NCI-H526 (cell line): Measurements from ENCODE around the gene PPP1R9B.

Experiments
- DNase-seq, 2 experiments: peaks; one replicate each; lab custom pipeline; 2025; lab: John Stamatoyannopoulos, UW

PPP1R9B gene

DNA sequence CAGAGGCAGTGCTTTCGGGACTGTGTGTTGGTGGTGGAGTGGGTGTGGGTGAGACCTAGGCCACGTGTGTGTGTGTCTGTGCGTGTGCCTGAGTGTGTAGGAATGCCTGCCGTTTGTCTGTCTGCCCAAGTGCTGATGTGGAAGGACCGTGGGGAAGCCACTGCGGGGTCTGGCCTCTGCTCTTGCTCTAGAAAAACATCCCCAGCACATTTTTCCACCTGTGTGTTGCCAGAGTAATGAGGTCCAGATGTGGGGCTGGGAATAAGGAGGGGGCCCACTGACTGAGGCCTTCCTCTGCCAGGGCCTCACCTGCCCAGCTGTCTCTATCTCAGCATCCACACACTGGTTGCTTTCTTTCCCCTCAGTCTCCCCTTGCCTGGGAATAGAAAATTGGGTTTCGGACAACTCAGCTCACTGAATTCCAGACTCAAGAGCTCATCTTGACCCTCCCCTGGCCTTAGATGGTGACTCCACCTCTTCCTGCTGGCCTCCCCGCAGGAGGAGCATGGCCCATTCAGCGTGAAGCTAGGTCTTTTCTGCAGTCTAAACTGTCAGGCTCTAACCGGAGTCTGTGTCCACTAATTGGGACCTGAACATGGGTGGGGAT is 23.0 kb upstream of the PPP1R9B start:
- no peak for DNase-seq

DNA sequence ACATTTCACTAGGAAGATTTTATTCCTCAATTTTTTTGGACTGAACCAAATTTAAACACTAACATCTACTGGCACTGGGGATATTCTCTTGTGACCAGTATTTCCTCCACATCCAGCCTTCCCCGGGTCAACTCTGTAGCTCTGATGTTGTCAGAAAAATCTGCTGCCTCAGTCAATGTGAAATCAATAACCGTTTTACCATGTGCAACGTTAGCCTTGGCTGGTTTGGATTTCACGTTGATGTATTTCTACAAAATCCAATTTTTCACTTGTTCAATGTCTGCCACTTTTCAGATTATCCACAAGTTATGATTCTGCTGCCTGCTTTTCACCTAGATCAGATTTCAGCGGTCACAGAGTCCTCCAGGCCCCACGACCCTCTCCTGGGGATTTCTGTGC is 22.5 kb upstream of the PPP1R9B start:
- DNase-seq = no peak

DNA sequence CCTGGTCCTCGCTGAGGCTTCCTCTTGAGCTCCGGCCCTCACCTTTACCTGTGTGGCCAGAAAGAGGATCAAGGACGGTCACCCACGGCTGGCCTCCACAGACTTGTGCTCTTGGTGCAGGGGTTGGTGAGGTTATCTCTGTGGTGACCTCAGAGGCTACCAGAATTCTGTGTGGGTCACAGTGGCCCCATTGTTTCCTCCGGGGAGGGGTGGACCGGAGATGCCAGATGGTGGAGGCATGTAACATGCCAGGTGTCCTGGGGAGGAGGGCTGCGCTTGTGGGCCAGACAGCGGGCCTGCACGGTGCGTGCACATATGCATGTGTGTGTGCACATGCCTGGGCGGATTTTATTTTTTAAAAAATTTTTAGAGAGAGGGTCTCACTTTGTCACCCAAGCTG is 21.7 kb upstream of the PPP1R9B start:
- DNase-seq = no peak

DNA sequence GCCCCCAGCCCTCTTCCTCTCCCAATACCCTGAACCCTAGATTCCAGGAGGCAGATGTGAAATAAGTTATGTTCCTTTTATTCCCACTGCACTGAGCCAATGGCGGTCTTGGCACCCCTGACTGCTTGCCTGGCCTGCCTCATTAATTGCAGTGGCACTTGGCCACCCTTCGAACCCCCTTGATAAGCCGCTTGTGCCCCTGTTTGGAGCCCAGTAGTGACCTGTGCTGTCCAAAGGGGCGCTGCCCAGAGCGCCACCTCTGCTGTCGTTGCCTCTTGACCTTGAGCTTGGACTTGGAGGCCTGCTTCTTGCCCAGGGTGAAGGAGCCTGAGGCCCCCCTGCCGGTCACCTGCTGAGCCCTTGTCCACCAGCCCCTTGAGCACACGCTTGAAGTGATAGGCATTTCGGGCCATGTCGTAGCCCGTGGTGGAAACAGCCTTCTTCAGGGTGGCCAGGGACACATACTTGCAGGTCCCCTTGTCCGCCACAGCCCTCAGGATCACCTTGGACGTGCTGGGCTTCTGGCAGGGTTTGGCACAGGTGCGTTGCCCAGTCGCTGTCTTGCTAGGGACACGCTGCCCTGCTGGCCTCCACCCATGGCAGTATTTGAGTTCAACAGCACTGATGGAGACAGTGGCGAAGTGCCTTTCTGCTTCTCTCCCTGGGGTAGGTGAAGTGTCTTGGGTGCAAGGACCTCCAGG is 21.0 kb upstream of the PPP1R9B start:
- DNase-seq = no peak

DNA sequence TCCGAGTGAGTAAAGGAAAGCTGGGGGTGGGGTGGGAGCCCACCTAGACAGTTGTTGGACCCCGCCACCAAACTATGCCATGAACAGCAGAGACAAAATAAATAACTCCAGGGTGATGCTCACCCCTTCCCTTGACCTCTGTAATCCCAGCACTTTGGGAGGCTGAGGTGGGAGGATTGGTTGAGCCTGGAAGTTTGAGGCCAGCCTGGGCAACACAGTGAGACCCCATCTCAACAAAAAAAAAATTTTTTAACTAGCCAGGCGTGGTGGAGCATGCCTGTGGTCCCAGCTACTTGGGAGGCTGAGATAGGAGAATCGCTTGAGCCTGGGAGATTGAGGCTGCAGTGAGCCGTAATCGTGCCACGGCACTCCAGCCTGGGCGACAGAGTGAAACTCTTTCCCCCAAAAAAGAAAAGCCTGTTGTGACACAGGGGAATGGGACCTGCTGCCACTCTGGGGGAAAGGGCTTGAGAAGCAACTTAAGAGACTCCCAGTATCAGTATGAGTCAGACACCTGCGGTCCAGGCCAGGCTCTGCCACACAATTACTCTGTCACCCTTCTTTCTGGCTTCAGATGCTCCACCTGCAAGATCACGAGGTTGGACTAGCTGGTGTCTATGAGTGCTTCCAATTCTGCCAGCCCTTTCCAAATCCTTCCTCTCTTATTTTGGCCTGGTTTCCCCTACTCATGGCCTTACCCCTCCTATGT is 20.3 kb upstream of the PPP1R9B start:
- DNase-seq = no peak

DNA sequence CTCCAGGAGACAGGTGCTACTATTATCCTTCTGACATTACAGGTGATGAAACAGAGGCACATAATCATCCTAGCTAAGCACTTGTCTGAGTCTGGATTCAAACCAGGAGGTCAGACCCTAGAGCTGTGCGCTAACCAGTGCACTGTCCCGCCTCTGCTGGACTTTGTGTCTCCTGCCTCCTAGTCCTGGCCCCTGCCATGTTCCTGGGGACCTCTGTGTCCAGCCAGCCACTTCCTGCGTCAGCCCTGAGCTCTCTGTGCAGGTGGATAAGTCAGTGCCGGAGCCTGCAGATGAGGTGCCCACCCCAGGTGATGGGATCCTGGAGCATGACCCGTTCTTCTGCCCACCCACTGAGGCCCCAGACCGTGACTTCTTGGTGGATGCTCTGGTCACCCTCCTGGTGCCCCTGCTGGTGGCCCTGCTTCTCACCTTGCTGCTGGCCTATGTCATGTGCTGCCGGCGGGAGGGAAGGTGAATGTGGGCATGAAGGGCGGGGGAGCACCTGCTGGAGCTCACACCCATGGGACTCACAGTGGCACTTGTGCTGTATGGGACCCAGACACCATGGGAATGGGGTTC is 19.5 kb upstream of the PPP1R9B start:
- DNase-seq = no peak

DNA sequence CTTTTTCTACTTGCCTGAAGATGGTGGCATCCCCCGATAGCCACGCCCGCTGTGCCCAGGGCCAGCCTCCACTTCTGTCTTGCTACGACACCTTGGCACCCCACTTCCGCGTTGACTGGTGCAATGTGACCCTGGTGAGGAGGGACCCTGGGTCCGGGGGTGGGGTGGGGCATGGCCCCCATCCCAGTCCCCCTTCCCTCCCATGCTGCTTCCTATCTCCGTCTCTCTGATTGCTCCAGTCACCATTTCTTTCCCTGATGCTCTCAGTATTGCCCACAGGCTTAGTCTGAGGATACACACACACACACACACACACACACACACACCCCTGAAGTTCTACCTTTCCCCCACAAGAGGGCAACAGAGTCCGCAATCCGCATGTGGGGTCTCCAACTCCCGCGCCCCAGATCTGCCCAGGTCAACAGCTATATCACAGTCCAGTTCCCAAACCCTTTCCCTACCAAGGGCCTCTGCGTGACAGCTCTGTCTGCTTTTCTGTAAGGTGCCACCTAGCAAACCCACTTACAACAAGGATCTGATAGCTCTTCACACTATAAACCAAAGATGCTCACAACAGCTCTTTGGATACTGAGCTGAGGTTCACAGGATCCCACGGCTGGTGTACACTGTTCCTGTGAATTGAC is 18.8 kb upstream of the PPP1R9B start:
- DNase-seq = peak; percentile 58 to 70

DNA sequence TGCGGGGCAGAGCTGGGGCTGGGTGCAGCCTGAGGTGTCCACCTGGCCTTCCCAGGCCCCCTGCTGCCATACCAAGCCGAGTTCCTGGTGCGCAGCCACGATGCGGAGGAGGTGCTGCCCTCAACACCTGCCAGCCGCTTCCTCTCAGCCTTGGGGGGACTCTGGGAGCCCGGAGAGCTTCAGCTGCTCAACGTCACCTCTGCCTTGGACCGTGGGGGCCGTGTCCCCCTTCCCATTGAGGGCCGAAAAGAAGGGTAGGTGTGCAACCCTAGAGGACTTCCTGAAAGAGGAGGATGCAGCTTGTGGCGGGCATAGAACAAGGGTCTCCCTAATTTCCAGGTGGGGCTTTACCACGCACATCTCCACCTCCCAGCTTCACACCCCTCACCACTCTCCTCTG is 17.8 kb upstream of the PPP1R9B start:
- DNase-seq = no peak

DNA sequence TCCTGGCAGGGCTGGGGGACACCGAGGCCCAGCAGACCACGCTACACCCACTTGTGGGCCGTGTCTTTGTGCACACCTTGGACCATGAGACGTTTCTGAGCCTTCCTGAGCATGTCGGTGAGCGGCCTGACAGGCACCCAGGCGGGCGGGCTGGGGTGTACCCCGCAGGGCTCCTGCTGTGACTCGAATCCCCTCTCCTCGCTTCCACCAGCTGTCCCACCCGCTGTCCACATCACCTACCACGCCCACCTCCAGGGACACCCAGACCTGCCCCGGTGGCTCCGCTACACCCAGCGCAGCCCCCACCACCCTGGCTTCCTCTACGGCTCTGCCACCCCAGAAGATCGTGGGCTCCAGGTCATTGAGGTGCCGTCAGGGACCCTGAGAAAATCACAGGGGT is 16.9 kb upstream of the PPP1R9B start:
- no peak for DNase-seq

DNA sequence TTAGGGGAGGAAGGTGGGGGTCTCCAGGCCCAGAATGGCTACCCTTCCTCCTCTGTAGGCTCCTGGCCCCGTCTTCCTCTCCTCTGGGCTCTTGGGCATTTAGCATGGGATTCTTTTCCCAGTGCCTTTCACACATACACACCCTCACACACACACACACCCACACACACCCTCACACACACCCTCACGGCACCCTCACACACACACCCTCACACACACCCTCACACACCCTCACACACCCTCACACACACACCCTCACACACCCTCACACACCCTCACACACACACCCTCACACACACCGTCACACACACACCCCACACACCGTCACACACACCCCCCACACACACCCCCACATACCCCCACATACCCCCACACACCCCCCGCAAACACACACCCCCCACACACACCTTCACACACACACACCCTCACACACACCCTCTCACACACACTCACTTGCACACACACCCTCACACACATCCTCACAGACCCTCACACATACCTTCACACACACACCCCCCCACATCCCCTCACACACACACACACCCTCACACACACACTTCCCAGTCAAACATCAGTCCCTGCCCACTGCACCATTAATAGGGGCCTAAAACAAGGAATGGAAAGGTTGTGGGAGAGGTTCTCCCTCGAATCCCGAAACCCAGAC is 16.2 kb upstream of the PPP1R9B start:
- DNase-seq = no peak

DNA sequence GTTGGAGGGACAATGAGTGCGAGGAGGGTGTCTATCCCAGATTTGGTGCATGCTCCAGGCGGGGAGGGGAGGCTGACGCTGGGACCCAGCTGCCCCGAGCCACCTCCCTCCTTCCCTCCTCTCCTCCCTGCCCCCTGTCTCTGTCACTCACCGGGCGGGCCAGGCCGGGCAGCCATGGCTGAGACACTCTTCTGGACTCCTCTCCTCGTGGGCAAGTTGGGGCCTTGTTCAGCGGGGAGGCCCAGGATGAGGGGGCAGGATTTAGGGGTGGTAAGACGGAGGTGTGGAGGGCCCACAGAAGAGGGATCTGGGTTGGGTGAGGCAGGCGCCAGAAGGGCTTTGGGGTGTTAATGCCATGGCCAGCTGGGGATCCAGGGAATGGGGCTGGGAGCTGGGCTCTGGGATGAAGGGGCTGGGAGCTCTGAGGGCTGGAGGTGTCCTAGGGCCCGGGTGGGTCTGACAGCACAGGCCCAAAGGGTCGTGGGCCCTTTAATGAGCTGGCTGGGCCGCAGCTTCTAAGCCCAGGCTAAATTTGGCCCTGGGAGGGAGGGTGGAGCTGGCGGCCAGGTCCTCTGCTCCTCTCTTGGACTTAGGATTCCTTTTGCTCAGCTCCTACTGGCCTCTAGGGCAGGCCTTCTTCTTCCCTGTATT is 15.5 kb upstream of the PPP1R9B start, which contains the start of gene SGCA:
Gene SGCA (plus strand): TSS at position 139 of the 651 bp plus-strand sequence. CDS start 36 bp downstream, at position 175.
- DNase-seq = no peak

DNA sequence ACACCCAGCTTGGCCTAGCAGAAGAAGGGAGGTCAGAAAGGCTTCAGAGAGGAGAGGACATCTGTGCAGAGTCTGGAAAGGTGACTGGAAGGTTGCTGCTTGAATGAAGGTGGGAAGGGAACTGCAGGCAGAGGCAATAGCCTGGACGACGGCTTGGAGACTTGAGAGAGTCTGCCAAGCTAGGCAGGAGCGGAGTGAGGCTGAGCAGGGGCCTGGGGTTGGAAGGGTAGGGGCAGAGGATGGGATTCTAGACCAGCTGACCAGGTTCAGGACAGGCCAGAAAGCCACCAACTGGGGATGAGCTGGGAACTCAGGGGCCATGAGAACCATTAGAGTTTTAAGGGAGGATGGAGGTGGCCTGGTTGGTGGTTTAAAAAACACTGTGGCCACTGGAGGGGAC is 15.0 kb upstream of the PPP1R9B start:
- DNase-seq = no peak

DNA sequence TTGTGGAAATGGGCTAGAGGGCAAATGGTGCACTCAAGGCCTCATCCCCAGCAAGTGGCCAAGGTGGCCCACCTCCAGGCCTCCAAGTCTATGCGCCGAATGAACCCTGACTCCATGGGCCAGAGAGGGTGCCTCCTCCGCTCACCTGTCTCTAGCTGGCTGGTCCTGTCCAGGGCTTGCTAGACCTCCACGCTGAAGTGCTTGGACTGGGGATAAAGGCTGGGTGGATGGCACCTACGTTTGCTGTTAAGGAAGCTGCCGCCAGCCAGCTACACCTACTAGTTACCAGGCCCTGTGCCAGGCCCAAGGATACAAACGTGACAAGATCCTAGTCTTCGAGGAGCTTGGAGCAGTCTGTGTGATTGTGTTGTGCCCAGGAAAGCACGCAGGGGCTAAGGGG is 14.6 kb upstream of the PPP1R9B start:
- no peak for DNase-seq

DNA sequence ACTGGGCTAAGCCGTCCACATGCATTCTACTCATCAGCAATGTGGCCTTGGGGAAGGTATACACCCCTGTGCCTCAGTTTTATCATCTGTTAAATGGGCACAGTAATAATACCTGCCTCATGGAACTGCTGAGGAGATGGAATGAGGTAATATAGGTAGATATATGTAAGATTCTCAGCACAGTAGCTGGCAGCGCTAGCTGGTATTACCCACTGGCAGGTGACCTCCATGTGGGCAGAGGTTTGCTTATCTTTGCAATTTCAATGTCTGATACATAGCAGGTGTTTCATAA is 14.2 kb upstream of the PPP1R9B start:
- no peak for DNase-seq

DNA sequence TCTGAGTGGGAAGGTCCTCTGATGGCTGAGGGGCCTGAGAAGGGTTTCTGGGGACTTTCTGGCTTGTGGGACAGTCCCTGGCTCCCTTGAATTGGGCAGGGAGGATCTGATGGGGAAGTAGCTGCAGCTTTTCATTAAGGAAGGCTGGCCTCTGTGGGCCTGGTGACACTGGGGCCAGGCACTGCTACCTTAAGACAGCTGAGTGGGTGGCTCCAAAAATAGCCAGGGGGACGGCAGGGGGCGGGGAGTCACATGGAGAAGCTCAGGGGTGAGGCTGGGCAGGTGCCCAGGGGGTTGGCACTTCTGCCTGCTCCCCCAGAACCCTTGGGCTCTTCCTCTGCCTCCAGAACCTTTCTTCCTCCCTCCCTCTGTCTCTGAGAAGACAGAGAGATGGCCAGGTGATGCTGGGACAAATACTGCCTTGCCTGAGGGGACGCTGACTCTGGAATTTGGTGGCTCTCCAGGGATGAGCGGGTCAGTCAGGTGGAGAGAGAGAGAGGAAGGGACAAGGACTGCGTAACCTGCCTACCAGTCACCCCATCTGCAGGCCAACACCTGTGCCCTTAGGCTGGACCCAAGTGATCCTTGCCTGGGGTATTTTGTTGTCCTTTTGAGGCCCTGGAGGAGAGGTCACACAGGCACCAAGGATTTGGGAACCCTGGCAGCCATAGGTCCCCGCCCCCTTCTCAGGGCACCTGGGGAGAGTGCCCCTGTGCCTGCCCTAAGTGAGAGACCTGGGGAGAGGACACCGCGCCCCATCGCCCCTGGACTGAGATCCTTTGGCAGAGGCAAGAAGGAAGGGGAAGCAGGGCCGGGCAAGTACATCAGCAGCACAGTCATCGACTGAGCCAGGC is 13.6 kb upstream of the PPP1R9B start:
- no peak for DNase-seq

DNA sequence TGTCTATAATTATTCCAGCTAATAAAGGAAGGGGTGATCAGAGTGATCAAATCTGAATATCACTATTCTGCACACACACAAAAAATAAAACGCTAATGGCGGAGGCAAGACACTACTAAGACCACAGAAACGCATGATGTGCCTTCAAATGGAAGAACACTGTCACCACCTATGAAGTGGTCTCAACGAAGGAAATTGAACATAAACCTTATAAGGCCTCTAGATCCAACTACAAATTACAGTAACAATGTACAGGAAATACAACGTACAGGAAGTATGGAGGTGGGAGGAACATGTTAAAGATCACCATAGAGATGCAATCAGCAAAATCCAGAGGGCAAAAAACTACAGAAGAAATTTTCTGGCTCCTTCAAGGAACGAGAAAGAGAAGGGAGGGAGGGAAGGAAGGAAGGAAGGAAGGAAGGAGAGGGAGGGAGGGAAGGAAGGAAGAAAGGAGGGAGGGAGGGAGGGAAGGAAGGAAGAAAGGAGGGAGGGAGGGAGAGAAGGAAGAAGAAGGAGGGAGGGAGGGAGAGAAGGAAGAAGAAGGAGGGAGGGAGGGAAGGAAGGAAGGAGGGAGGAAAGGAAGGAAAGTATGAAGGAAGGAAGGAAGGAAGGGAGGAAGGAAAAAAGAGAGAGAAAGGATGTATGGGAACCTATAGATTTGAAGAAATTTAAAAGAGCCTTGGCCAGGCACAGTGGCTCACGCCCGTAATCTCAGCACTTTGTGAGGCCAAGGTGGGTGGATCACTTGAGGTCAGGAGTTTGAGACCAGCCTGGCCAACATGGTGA is 12.2 kb upstream of the PPP1R9B start:
- DNase-seq = no peak

DNA sequence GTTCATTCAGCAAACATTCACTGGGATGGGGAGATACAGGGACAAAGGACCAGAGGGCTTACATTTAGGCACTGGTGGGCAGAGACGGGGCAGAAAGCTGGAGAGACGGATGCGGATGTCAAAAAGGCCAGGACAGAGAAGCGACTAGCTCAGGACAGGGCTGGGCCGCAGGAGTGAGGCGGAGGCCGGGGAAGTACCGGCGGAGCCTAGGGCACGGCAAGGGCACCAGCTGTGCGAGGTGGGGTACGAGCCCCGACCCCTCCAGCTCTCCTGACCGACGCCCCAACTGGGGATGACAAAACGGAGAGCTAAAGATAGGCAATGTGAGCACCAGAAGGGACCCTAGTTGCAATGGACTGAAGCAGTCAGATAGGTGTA is 11.4 kb upstream of the PPP1R9B start:
- DNase-seq = no peak

DNA sequence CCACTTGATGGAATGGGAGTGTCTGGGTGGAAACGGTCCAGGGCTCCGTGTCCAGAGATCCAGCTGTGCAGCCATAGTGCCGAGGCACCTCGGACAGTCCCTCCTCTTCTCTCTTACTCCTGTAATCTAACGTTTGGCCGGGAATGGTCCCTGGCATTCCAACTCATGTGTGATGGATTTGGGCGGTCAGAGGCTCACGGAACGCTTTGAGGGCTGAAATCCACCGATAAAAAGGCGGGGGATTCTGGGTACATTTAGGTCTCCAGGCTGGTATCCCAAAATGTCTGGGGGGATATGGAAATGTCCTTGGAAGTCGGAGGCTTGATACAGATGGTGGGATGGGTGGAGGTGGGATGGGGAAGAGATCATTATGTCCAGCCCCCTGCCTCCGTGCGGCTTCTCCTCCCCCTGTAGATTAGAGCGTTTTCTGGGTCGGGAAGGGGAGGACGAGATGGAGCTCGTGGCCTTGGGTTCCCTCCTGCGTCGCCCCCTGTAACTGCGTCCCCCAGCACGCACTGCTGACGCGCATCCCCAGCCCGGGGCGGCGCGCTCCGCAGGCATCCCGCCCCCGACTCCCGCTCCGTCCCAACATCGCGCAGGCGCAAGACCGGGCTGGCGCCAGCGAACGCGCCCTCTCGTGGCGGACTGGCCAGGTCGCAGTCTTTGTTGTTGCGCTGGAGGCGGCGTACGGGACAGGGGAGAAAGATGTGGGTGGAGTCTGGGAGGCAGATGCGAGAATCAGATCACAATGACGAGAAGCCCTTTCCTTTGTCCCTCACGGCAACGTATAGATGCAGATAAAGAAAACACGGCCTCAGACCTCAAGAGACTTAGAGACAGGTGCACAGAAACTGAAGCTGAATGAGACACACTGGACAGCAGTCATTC is 10.8 kb upstream of the PPP1R9B start:
- DNase-seq = peak; percentile 83 to 96

DNA sequence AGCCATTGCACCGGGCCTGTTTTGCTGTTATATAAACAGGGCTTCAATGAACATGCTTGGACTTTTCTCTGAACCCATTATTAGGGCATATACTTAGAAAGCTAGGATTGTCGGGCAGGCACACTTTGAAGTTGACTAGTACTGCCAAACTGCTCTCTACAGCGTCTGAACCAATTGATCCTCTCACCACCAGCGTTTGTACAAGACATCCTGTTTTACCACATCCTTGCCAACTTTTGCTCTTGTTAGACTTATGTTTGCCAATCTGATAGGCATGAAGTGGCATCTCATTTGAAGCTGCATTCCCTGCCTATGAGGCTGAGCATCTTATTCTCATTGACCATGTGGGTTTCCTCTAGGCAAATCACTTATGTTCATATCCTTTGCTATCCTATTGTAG is 7.4 kb upstream of the PPP1R9B start:
- no peak for DNase-seq
